Measurements from ENCODE around the gene OXA1L. TPM values are rescaled to one million over a fixed set of nuclear protein-coding genes. Genes with fewer than 3 reads are reported as not detected.
"Not testable (repeated sequence)": the region's sequence is repeated elsewhere in the genome, so short reads cannot be mapped to it uniquely, and the experiment has no call there.

Gene OXA1L
- polyA plus RNA-seq, 3 donors, result 61.2 to 264 (median 86.9) TPM

GRCh38 chr14:22733829-22734228, 32.7 kb upstream of the OXA1L start:
- intact Hi-C loops (cut with micrococcal nuclease), result no loop called here
- no peak for TF ChIP-seq CTCF (IDR thresholded peaks at IDR 0.05)
- Mint-ChIP-seq H3K27ac (no peak overlapping the region), H3K9me3 (peaks cover 0 to 4% (median 0%) of the 10 kb centered on the region in 7 donors), H3K4me1 (peaks cover 2% of the 10 kb centered on the region), H3K27me3 (ENCODE audit: low read depth in 3 of 3) (peaks cover 3 to 6% (median 5%) of the 10 kb centered on the region in 3 donors), H3K4me3 (no peak overlapping the region), H3K36me3 (no peaks in the 10 kb centered on the region)
- H3K9me3 ChIP-seq (replicated peaks in 1 of 2; ENCODE audit: control insufficient read depth in 1 of 2, insufficient read depth in 1 of 2, low read length in 2 of 2), result no peaks in the 10 kb centered on the region
- H3K4me2 ChIP-seq (replicated peaks; ENCODE audit: extremely low read depth, low read length, poor library complexity, severe bottlenecking), result no peak overlapping the region
- H3K79me2 ChIP-seq (ENCODE audit: insufficient read depth, low read length), result no peaks in the 10 kb centered on the region
- H3K4me1 ChIP-seq (ENCODE audit: control insufficient read depth in 1 of 2, insufficient read depth in 2 of 2, low read length in 2 of 2), result no peaks in the 10 kb centered on the region
- H3K4me3 ChIP-seq (replicated peaks in 1 of 3; ENCODE audit: low read depth in 2 of 3, low read length in 3 of 3), result no peak overlapping the region
- DNase-seq, result no peak
- 100% methylated on average over 1 of the region's 2 CpGs for WGBS (ENCODE audit: insufficient coverage)
- no peaks in the 10 kb centered on the region for H3K36me3 ChIP-seq (replicated peaks in 1 of 2; ENCODE audit: control insufficient read depth in 1 of 2, insufficient read depth in 2 of 2, low read length in 2 of 2)
- H2AFZ ChIP-seq (ENCODE audit: insufficient read depth, low read depth, low read length, poor library complexity, severe bottlenecking), result no peak overlapping the region
- no peaks in the 10 kb centered on the region for H4K20me1 ChIP-seq (ENCODE audit: insufficient read depth, low read length)
- no peak overlapping the region for H3K9ac ChIP-seq (ENCODE audit: insufficient read depth, low read length, poor library complexity, severe bottlenecking)
- no peaks in the 10 kb centered on the region for H3K27me3 ChIP-seq (ENCODE audit: control insufficient read depth in 2 of 2, insufficient read depth in 2 of 2, low read length in 2 of 2)
- H3K27ac ChIP-seq (ENCODE audit: low read depth in 1 of 2, low read length in 2 of 2), result no peak overlapping the region

- no peak overlapping the region for H3K4me3 ChIP-seq (replicated peaks in 1 of 3; ENCODE audit: low read depth in 2 of 3, low read length in 3 of 3)
- H3K4me1 ChIP-seq (ENCODE audit: control insufficient read depth in 1 of 2, insufficient read depth in 2 of 2, low read length in 2 of 2), result no peaks in the 10 kb centered on the region
- Mint-ChIP-seq H3K27me3 (ENCODE audit: low read depth in 3 of 3) (peaks cover 5 to 8% (median 6%) of the 10 kb centered on the region in 3 donors), H3K4me3 (no peak overlapping the region), H3K9me3 (peaks cover 0 to 4% (median 2%) of the 10 kb centered on the region in 7 donors), H3K36me3 (no peaks in the 10 kb centered on the region), H3K4me1 (peaks cover 2% of the 10 kb centered on the region), H3K27ac (no peak overlapping the region)
- no peak for DNase-seq
- intact Hi-C loops (cut with micrococcal nuclease), result no loop called here
- H3K9me3 ChIP-seq (replicated peaks in 1 of 2; ENCODE audit: control insufficient read depth in 1 of 2, insufficient read depth in 1 of 2, low read length in 2 of 2), result no peaks in the 10 kb centered on the region
- no CpG with 5 or more reads among the region's 2 CpGs for WGBS (ENCODE audit: insufficient coverage)
- H3K79me2 ChIP-seq (ENCODE audit: insufficient read depth, low read length), result no peaks in the 10 kb centered on the region
- H3K27ac ChIP-seq (ENCODE audit: low read depth in 1 of 2, low read length in 2 of 2), result no peak overlapping the region
- H3K9ac ChIP-seq (ENCODE audit: insufficient read depth, low read length, poor library complexity, severe bottlenecking), result no peak overlapping the region
- no peaks in the 10 kb centered on the region for H4K20me1 ChIP-seq (ENCODE audit: insufficient read depth, low read length)
- H3K27me3 ChIP-seq (ENCODE audit: control insufficient read depth in 2 of 2, insufficient read depth in 2 of 2, low read length in 2 of 2), result no peaks in the 10 kb centered on the region
- H3K36me3 ChIP-seq (replicated peaks in 1 of 2; ENCODE audit: control insufficient read depth in 1 of 2, insufficient read depth in 2 of 2, low read length in 2 of 2), result no peaks in the 10 kb centered on the region
- no peak overlapping the region for H2AFZ ChIP-seq (ENCODE audit: insufficient read depth, low read depth, low read length, poor library complexity, severe bottlenecking)
- H3K4me2 ChIP-seq (replicated peaks; ENCODE audit: extremely low read depth, low read length, poor library complexity, severe bottlenecking), result no peak overlapping the region
- no peak for TF ChIP-seq CTCF (IDR thresholded peaks at IDR 0.05)
These were observed 31.4 kb upstream of the OXA1L start for GRCh38 chr14:22735096-22735495.

GRCh38 chr14:22736384-22736783, 30.1 kb upstream of the OXA1L start:
- H3K27me3 Mint-ChIP-seq (ENCODE audit: low read depth in 3 of 3); H3K36me3 Mint-ChIP-seq; H3K4me1 Mint-ChIP-seq; intact Hi-C loops (cut with micrococcal nuclease); H3K27ac Mint-ChIP-seq; H4K20me1 ChIP-seq (ENCODE audit: insufficient read depth, low read length); H3K36me3 ChIP-seq (replicated peaks in 1 of 2; ENCODE audit: control insufficient read depth in 1 of 2, insufficient read depth in 2 of 2, low read length in 2 of 2); DNase-seq; H3K4me3 Mint-ChIP-seq; H3K4me2 ChIP-seq (replicated peaks; ENCODE audit: extremely low read depth, low read length, poor library complexity, severe bottlenecking); H3K9me3 Mint-ChIP-seq; H3K9ac ChIP-seq (ENCODE audit: insufficient read depth, low read length, poor library complexity, severe bottlenecking); H3K9me3 ChIP-seq (replicated peaks in 1 of 2; ENCODE audit: control insufficient read depth in 1 of 2, insufficient read depth in 1 of 2, low read length in 2 of 2); H3K27ac ChIP-seq (ENCODE audit: low read depth in 1 of 2, low read length in 2 of 2); H3K79me2 ChIP-seq (ENCODE audit: insufficient read depth, low read length); H3K4me1 ChIP-seq (ENCODE audit: control insufficient read depth in 1 of 2, insufficient read depth in 2 of 2, low read length in 2 of 2); H3K4me3 ChIP-seq (replicated peaks in 1 of 3; ENCODE audit: low read depth in 2 of 3, low read length in 3 of 3); H3K27me3 ChIP-seq (ENCODE audit: control insufficient read depth in 2 of 2, insufficient read depth in 2 of 2, low read length in 2 of 2); H2AFZ ChIP-seq (ENCODE audit: insufficient read depth, low read depth, low read length, poor library complexity, severe bottlenecking): not testable (repeated sequence)
- 94% methylated on average over 3 of the region's 14 CpGs for WGBS (ENCODE audit: insufficient coverage)
